Effector CD8-positive, alpha-beta T cell (primary cell): ENCODE results near the gene SLC16A9.
A peak's percentile ranks its signal among the peaks of the same experiment; 100 is the strongest.

Source experiments
- DNase-seq: peaks from one replicate; lab custom pipeline; 2025; lab: John Stamatoyannopoulos, UW

SLC16A9 gene

DNA sequence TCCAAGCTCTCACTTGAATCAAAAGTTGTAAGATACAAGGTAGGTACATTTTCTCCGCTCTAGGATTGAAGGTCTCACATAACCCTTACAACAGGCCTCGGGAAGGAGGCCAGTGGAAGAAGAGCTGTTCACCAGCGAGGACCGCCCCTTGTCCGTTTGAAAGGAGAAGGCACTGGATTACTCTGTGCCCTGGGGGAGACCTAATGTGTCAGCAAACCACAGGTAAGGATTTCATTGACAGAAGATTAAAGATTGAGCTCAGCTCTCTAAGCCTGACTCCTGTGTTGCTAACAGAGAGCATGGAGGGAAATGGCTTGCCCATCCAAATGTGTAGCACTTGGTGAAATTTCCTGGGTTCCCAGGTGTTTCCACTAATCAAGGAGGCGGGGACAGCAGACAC, 81.2 kb downstream of the SLC16A9 start:
- no peak for DNase-seq

DNA sequence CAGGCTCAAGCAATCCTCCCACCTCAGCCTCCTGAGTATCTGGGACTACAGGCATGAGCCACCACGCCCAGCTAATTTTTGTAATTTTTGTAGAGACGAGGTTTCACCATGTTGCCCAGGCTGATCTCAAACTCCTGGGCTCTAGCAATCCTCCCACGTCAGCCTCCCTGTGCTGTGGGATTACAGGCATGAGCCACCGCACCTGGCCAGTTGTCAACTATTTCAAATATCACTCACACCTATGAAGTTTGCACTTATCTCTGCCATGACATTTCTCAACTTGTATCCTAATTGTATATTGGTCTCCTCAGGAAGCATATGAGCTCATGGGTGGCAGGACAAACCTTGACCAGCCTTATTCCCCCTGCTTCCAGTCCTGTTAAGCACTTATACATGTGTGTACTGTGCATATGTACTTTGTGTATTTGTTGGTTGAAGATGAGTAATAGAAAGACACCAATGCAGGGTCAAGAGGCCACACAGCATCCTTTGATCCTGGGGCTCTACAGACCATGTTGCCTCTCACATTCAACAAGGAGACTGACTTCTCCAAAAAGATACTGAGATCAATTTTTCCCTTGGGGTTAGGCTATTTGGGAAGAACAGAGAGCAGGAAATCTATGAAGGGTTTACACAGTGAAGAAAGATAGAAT, 82.2 kb downstream of the SLC16A9 start:
- no peak for DNase-seq

DNA sequence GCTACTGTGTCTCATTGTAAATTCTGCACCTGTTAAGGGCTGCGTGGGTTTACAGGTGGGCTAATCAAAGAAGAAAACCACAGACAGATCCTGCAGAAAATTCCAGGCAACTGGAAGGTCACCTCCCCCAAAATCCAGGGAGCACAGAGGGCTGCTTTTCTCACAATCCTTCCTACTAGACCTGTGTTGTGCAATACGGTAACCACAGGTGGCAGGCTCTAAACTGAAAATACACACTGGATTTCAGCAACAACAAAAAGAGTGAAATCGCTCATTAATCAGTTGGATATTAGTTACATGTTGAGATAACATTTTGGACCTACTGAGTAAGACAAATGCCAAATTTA, 83.2 kb downstream of the SLC16A9 start:
- no peak for DNase-seq

DNA sequence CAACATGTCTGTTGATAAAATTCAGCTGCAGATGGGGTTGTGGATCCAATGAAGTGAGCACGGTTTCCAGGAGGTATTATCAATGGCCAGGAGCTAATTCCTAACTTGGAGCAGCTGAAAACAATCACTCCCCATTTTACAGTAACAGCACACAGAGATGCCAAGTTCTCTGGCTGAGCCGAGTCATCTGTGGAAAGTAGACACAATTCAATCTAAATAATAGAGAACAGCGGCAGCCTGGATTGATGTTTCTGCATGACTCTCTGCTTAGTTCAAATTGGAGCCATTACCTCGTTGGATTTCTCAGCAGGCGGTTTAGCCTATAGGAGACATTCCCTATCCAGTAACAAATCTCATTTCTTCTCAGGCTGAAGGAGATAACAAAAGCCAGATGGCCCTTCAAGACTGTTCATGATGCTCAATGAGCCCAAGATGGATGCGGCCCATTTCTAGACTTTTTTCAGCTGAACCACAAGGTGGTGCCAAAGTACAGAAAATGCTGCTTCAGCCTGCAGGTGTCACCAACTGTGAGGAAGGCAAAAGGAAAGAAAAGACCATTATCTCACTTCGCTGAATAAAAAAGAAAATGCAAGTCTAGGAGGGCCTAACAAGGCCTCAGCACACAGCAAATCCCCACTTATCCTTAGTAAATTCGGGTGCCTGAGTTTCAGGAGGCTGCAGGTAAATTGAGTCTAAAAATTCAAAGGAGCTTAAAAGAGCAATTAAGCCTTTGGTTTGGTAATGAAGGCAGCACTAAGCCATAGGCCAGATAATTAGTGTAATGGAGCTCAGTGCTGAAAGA, 83.7 kb downstream of the SLC16A9 start:
- DNase-seq: peak; percentile 11

DNA sequence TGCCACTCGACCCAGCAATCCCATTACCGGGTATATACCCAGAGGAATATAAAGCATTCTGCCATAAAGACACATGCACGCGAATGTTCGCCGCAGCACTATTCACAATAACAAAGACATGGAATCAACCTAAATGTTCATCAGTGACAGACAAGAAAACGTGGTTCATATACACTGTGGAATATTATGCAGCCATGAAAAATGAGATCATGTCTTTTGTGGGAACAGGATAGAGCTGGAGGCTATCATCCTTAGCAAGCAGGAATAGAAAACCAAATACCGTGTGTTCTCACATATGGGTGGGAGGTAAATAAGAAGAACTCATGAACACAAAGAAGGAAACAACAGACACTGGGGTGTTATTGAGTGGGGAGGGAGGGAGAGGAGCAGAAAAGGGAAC, 84.7 kb downstream of the SLC16A9 start:
- no peak for DNase-seq

DNA sequence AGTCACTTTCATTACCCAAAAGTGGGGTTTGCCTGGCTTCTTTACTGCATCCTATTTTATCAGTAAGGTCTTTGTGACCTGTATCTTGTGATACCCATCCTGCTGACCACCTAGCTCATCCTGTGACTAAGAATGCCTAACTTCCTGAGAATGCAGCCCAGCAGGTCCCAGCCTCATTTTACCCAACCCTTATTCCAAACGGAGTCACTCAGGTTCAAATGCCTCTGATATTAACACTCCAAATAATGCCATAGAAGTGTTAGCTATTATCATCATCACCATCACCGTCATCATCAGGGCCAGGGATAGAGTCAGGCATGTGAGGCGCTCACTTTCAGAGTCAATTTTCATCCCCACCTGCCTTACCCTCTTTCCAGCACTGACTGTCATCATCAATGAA, 85.5 kb downstream of the SLC16A9 start:
- no peak for DNase-seq

DNA sequence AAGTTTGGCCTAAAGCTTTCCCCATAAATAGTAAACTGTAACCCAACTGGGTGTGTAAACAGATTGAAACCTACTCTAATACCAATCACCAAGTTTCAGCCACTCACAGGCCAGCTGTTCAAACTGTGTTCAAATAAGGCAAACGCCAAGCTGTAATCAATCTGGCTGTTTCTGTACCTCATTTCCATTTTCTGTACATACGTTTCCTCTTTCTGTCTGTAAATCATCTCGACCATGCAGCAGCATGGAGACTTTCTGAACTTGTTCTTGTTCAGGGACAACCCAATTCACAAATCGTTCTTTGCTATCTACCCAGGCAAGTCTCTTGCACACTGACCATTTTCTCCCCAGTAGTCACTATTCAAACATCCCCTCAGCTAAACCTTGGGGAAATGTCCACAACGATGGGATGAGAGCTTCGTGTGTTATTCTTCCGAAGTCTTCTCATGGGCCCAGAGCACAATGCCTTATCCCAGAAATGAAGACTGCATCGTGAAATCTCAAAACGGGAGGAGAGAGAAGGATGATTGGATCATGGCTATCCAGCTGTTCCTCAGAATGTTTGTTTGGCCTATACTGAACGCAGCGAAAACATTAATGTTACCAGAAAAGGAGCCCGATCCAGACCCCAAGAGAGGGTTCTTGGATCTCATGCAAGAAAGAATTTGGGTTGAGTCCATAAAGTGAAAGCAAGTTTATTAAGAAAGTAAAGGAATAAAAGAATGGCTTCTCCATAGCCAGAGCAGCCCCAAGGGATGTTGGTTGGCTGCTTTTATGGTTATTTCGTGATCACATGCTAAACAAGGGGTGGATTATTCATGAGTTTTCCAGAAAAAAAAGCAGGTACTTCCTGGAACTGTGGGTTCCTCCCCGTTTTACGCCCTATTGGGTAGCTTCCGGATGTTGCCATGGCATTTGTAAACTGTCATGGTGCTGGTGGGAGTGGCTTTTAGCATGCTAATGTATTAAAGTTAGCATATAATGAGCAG, 86.2 kb downstream of the SLC16A9 start:
- DNase-seq: no peak

DNA sequence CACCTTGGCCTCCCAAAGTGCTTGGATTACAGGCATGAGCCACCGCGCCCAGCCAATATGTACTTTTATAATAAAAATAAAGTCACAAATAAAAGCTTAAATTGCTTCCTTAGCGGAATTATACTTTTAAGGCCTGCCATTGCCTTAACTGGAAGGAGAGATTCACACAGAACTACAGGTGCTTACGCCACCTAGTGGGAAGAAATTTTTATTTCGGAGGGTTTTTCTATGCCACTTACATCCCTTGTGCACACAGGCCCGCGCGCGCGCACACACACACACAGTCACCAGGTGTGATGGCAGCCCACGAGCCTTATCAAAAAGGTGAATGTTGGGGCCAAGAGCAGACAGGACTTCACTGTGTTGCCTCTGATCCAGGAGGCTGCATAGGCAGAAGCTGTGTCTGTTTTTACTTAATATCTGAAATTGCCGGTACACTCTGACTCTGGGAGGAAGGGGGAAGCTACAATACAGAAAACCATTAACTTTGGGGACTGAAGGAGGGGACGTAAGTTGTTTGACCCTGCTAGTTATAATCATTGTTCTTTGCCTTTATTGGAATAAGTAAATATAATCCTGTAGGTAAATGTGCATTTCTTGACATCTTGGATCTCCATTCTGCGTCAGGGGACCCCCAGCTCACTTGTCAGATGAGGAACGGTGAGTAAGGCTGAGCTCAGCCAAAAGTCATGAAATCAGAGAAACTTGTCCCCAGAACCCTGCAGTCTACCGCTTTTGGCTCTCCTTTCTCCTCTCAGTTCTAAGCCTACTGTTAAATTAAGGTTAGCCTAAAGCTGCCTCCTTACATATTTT, 87.1 kb downstream of the SLC16A9 start:
- no peak for DNase-seq

DNA sequence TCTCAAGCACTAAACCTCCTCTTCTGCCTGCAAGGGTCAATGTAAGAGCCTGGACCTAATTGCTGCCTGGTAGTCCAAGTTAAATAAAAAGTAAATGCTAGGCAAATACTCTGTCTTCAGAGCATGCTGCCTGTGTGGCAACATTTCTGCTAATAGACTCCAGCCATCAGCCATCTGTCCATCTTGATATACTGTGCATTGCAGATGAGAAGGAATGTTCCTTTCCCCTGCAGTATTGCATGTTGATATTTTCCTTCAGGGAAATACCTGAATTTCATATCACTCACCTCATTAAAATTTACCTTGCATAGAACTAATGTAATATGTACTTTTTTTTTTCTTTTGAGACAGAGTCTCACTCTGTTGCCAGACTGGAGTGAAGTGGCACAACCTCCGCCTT, 87.9 kb downstream of the SLC16A9 start:
- DNase-seq: no peak

DNA sequence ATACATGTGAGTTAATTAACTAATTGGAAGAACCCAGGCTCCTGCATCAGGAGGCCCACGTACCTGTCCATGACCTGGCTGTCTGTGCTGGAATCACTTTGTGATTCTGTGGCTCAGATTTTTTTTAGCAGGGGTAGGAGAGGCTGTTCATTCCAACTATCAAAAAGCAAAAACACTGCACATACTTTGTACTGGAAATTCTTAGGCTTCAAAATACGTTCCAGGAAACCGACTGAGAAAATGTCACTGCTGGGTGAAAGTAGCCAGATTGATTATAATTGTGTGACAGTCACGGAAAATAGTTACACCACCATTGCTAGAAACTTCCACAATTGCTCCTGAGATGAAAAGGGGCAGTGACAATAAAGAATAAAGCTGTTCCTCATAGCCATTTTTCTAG, 91.0 kb downstream of the SLC16A9 start:
- no peak for DNase-seq

DNA sequence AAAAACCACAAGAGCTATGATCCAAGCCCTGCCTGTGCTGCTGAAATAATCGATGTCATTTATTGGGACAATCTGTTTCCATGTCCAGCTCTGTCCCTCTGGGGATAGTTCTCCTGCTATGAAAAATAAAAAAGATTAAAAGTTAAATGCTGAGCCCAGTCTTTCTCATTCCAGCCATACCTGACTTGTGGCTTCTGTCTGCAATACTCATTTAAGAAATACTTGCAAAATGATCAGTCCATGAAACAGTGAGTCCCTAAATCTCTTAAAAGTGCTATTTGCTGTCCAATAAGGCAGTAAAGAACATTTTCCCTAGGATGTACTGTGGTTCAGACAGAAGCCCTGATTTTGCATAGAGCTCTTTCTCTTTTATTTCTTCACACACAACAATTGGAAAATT, 91.7 kb downstream of the SLC16A9 start:
- DNase-seq: no peak

DNA sequence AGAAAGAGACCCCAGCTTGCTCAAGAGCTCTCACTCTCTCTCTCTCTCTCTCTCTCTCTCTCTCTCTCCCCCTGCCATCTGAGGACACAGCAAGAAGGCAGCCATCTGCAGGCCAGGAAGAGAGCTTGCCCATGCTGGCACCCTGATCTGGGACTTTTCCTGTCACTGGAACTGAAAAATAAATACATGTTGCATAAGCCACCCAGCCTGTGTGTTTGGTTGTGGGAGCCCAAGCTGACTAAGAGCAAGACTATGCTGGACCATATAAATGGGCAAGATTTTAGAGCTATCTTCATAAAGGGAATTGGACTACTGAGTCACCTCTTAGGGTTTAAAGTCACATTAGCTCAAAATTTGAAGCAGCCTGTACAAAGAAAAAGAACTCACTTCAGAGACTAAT, 98.6 kb downstream of the SLC16A9 start:
- no peak for DNase-seq

DNA sequence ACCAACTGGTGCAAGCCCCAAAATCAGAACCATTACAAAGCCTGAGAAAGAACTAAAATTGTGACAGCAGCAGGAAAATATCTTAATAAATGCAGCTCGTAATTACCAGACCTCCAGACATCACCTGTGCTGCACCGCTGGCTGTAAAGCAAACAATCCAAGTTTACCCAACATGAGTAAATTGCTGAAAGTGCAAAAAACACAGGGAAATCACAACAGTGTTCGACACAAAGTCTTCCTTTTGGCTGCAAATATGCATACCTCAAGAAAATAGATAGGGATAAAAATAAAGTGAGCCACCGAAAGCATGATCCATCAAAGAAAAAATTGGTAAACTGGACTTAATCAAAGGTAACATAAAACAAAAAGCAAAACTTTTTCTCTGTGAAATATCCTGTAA, 101.7 kb downstream of the SLC16A9 start:
- DNase-seq: no peak

DNA sequence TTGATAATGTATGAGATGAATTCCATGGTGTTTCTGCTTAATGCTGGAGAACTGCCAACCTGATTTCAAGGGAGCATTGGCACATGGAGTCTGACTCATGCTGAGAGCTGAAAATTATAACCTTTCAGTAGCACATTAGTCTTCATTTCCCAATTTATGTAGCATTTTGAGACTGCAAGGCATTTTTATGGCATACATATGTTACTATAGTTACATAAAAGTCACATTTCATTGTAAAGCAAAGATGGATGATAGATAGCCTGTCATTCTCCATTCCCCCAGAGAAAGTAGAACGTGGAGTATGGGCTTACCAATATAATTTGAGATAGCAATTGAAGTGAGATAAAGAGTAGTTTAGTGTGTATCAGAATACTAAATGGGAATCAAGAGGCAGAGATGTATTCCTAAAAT, 103.1 kb downstream of the SLC16A9 start:
- no peak for DNase-seq

DNA sequence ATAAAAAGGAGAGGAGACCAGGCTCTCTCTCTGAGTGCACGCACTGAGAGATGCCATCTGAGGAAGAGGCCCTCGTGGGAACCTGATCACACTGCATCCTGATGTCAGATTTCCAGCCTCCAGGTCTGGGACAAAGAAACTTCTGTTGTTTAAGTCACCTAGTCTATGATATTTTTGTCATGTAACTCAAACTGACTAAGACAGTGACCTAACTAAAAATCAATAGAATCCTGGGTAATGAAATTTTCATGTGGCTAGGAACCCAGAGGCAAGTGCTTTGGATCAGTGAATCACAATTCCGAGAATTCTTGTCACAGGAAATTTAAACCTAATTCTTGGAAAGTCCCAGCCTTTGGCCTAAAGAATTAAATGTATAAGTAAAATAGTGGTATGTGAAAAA, 107.7 kb downstream of the SLC16A9 start:
- no peak for DNase-seq
